ENCODE results near the gene PTPRG. TPM values are rescaled to one million over a fixed set of nuclear protein-coding genes. Genes with fewer than 3 reads are reported as not detected.

Gene PTPRG
- total RNA-seq, 3 donors from 2014 or later: 0.10 to 0.19 (median 0.13) TPM

DNA sequence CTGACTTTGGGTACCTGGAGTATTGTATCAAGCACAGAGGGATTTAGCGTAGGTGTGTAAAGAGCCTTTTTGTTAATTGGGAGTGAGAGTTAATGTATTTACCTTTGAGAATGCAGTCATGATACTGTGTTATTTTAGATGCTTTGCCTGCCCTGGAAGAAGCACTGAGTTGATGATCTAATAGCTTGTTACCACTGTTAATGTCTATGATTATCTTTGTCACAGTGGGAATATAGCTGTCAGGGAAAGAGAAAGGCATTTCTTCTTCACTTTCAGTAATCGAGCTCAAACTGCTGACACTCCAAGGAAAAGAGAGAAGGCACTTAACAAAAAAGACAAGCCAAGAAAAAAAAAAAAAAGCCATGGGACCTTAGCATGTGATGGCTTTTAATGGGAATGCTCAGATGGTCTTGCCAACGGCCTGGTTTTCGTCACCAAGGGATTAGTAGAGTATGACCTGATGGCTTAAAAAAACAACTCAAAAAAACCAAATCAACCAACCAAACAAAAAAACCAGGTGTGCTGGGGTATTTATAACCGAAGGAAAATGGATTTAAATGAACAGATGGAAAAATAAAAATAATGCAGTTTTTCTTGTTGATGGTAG lies 387.4 kb downstream of the PTPRG start:
- H3K9me3 Mint-ChIP-seq: no peaks in the 10 kb centered on the region
- DNase-seq: no peak
- no peaks in the 10 kb centered on the region for H3K4me1 Mint-ChIP-seq (ENCODE audit: low read depth)
- no peaks in the 10 kb centered on the region for H3K36me3 Mint-ChIP-seq (ENCODE audit: insufficient read depth)
- H3K4me3 Mint-ChIP-seq: no peak overlapping the region
- no peak for ATAC-seq
- no peaks in the 10 kb centered on the region for H3K27me3 Mint-ChIP-seq (ENCODE audit: low read depth)

DNA sequence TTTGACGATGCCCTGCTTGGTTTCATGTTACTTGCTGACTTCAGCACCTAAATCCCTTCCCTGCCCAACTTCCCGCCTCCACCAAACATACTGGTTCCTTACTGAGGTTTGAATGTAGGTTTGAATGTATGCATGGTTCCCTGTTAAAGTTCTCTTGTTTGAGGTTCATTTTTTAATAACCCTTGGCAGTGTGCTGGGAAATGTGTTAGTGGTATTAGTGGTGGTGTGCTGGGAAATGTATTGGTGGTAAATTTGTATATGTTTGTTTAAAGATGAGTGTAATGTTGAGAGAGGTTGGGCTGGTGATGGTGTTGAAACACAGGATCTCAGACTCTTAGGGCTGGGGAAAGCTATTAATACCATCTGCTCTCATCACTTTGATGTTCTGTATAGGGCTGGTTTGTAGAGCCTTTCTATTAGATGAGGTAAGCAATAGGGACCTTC lies 392.7 kb downstream of the PTPRG start:
- peaks cover 2% of the 10 kb centered on the region for H3K27me3 Mint-ChIP-seq (ENCODE audit: low read depth)

GRCh38 chr3:61955483-61955882 lies 394.1 kb downstream of the PTPRG start:
- Mint-ChIP-seq H3K9me3 (no peaks in the 10 kb centered on the region), H3K4me3 (no peak overlapping the region), H3K36me3 (ENCODE audit: insufficient read depth) (no peaks in the 10 kb centered on the region), H3K27me3 (ENCODE audit: low read depth) (peaks cover 2% of the 10 kb centered on the region), H3K4me1 (ENCODE audit: low read depth) (no peaks in the 10 kb centered on the region)
- DNase-seq (no peak), ATAC-seq (no peak)

More for the DNA sequence above, 392.7 kb downstream of the PTPRG start:
- no peaks in the 10 kb centered on the region for H3K36me3 Mint-ChIP-seq (ENCODE audit: insufficient read depth)
- ATAC-seq (no peak), DNase-seq (no peak)
- H3K4me1 Mint-ChIP-seq (ENCODE audit: low read depth): no peaks in the 10 kb centered on the region
- no peak overlapping the region for H3K4me3 Mint-ChIP-seq
- H3K9me3 Mint-ChIP-seq: no peaks in the 10 kb centered on the region

DNA sequence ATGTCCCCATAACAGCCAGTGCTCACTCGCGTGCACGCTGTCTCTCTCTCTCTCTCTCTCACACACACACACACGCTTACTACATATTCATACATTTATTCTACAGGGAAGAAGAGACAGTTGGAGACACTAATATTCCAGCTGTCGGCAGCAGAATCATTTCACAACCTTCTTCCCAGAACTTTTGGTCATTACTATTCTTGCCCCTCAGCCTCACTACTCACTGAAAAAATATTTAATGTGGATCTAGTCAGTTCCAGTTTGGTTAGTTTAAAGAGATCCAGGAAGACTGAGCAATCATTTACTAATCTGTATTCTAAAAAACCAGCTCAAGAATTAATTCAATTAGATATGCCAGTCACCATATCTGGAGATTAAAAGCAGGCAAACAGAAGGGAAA lies 394.9 kb downstream of the PTPRG start:
- no peaks in the 10 kb centered on the region for H3K4me1 Mint-ChIP-seq (ENCODE audit: low read depth)
- ATAC-seq: no peak
- DNase-seq: no peak
- H3K9me3 Mint-ChIP-seq: no peaks in the 10 kb centered on the region
- H3K4me3 Mint-ChIP-seq: no peak overlapping the region
- no peaks in the 10 kb centered on the region for H3K36me3 Mint-ChIP-seq (ENCODE audit: insufficient read depth)
- H3K27me3 Mint-ChIP-seq (ENCODE audit: low read depth): peaks cover 2% of the 10 kb centered on the region

DNA sequence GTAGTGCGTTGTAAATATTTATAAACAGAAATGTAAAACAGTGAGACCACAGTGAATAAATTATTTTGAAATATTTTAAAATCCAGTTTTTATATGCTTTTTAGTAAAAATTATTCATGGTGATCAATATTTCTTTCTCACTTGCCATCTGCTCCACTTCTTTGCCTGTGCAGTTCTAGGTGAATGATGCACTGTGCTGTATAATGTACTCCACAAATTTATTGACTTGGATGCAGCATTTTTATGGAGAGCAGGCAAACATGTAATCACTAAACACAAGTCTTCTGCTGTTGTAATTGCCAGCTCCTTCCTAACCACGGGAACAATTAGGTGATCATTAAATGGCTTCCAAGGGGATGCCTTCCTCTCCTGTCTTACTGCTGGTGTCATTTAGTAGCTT lies 395.9 kb downstream of the PTPRG start:
- Mint-ChIP-seq H3K4me3 (no peak overlapping the region), H3K36me3 (ENCODE audit: insufficient read depth) (no peaks in the 10 kb centered on the region), H3K4me1 (ENCODE audit: low read depth) (no peaks in the 10 kb centered on the region), H3K27me3 (ENCODE audit: low read depth) (peaks cover 2% of the 10 kb centered on the region), H3K9me3 (no peaks in the 10 kb centered on the region)
- no peak for ATAC-seq
- DNase-seq: no peak

DNA sequence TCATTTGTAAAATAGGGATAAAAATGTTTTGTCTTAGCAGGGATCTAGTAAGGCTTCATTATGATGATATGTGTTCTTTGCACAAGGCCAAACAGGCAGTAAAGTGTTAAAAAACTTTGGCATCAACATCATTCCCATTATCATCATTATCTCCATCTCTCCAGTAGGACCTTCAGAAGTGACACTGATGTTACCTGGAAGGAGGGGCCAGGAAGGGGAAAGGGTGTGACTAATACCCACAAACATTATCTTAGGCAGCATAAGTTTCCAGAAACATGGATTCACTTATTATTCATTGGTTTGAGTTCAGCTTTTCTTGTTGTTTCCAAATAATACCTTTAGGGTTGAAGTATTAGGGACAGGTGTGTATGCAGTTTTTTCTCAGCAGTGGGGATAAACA lies 399.6 kb downstream of the PTPRG start:
- ATAC-seq: no peak
- no peak for DNase-seq
- Mint-ChIP-seq H3K4me1 (ENCODE audit: low read depth) (no peaks in the 10 kb centered on the region), H3K4me3 (no peak overlapping the region), H3K27me3 (ENCODE audit: low read depth) (peaks cover 2% of the 10 kb centered on the region), H3K9me3 (no peaks in the 10 kb centered on the region), H3K36me3 (ENCODE audit: insufficient read depth) (no peaks in the 10 kb centered on the region)

DNA sequence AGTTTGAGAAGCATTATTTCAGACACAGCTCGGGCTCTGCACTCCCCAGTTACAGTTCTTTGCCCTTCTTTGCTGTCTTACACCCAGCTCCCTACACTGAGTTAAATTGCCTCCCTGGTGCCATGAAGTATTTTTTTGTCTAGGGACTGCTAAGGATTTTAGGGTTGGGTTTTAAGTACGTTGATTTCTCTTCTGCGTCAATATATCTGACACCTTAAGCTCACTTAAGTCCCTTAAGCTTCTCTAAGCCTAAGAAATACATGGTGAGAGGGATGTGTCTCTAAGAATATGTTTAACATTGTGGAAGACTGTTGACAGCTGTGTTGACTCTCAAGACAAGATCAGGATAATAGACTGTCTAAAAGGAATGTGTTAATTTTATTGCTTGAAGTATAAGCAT lies 400.5 kb downstream of the PTPRG start:
- Mint-ChIP-seq H3K27me3 (ENCODE audit: low read depth) (no peaks in the 10 kb centered on the region), H3K4me3 (no peak overlapping the region), H3K9me3 (no peaks in the 10 kb centered on the region), H3K4me1 (ENCODE audit: low read depth) (no peaks in the 10 kb centered on the region), H3K36me3 (ENCODE audit: insufficient read depth) (no peaks in the 10 kb centered on the region)
- DNase-seq (no peak), ATAC-seq (no peak)

- no peaks in the 10 kb centered on the region for H3K27me3 Mint-ChIP-seq (ENCODE audit: low read depth)
- no peaks in the 10 kb centered on the region for H3K9me3 Mint-ChIP-seq
- H3K36me3 Mint-ChIP-seq (ENCODE audit: insufficient read depth): no peaks in the 10 kb centered on the region
- DNase-seq (no peak), ATAC-seq (no peak)
- H3K4me3 Mint-ChIP-seq: no peak overlapping the region
- H3K4me1 Mint-ChIP-seq (ENCODE audit: low read depth): no peaks in the 10 kb centered on the region
Measured at GRCh38 chr3:61964566-61964965, 403.2 kb downstream of the PTPRG start.

DNA sequence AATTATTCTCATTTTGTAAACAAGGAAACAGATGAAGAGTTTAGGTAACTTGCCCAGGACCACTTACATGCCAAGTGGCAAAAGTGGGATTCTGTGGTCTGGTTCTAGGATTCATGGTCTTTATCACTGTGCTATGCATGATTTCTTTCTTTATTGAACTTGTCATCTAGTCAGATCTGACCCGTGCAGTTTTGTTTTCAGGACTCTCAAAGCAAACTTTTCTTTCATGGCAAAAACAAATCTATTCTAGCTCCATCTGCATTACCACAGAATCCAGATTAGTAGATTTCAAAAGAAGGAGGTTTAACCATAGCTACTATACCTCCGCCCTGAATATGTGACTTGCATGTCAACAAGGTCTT lies 404.4 kb downstream of the PTPRG start:
- no peak overlapping the region for H3K4me3 Mint-ChIP-seq
- H3K36me3 Mint-ChIP-seq (ENCODE audit: insufficient read depth): no peaks in the 10 kb centered on the region
- no peaks in the 10 kb centered on the region for H3K27me3 Mint-ChIP-seq (ENCODE audit: low read depth)
- H3K9me3 Mint-ChIP-seq: no peaks in the 10 kb centered on the region
- ATAC-seq: no peak
- no peak for DNase-seq
- no peaks in the 10 kb centered on the region for H3K4me1 Mint-ChIP-seq (ENCODE audit: low read depth)

- DNase-seq: no peak
- H3K36me3 Mint-ChIP-seq (ENCODE audit: insufficient read depth): no peaks in the 10 kb centered on the region
Measured at GRCh38 chr3:61966200-61966599, 404.8 kb downstream of the PTPRG start.

DNA sequence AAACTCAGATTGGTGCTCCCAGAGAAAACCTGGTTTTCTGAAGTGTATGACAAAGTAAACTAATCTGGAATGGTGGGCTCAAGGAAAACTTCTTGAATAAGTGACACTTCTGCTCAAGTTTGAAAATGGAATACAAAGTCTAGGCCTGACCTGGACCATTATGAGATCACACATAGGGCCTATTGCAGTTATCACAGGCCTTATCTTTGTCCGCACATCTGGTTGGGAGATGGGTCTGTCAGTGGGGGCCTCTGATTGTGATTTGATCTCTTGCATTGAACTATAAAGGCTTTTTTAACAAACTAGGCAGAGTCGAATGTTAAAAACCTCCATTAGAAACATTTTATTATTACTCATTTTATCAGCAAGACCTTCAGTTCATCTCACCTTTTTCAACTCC lies 405.6 kb downstream of the PTPRG start:
- Mint-ChIP-seq H3K36me3 (ENCODE audit: insufficient read depth) (no peaks in the 10 kb centered on the region), H3K4me3 (no peak overlapping the region), H3K4me1 (ENCODE audit: low read depth) (no peaks in the 10 kb centered on the region), H3K27me3 (ENCODE audit: low read depth) (no peaks in the 10 kb centered on the region), H3K9me3 (no peaks in the 10 kb centered on the region)
- ATAC-seq: no peak
- no peak for DNase-seq

More at GRCh38 chr3:61966200-61966599, 404.8 kb downstream of the PTPRG start:
- ATAC-seq: no peak
- Mint-ChIP-seq H3K4me1 (ENCODE audit: low read depth) (no peaks in the 10 kb centered on the region), H3K4me3 (no peak overlapping the region), H3K9me3 (no peaks in the 10 kb centered on the region), H3K27me3 (ENCODE audit: low read depth) (no peaks in the 10 kb centered on the region)

DNA sequence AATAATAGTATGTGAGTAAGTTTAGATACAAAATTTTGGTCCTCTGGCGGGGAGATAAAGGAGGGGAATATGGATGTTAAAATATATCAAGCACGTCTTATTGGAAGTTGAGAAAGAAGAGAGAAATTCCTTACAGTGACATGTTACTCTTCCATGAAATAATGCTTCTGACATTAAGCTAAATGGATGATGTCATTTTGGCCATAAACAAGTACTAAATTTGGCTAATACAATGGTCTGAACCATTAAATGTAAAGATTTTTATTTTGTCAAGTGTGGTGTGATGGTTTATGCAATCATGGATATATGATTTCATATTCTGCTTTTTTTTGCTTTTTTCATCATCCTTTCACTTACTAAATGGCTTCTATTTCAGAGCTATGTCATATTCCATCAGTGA lies 406.6 kb downstream of the PTPRG start:
- no peak for ATAC-seq
- no peaks in the 10 kb centered on the region for H3K36me3 Mint-ChIP-seq (ENCODE audit: insufficient read depth)
- H3K4me3 Mint-ChIP-seq: no peak overlapping the region
- no peaks in the 10 kb centered on the region for H3K27me3 Mint-ChIP-seq (ENCODE audit: low read depth)
- DNase-seq: no peak
- H3K9me3 Mint-ChIP-seq: no peaks in the 10 kb centered on the region
- H3K4me1 Mint-ChIP-seq (ENCODE audit: low read depth): no peaks in the 10 kb centered on the region

DNA sequence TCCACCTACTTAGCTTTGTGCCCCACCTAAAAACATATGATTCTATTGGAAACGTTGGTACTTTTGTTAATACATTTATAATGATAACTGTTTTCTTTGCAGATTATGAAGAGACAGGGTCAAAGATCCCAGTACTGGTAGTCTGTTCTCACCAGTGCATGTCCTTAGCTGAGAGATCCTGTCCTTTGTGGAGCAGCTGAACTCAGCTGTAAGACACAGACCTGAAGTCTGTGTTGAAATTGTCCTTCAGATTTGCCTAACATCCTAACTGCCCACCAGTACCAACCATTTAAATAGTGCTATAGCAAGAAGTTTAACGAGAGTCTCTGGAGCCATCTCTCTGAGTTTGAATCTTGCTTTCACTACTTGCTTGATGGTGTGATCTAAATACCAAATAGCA lies 413.3 kb downstream of the PTPRG start:
- no peak for DNase-seq
- Mint-ChIP-seq H3K4me1 (ENCODE audit: low read depth) (no peaks in the 10 kb centered on the region), H3K4me3 (no peak overlapping the region), H3K9me3 (no peaks in the 10 kb centered on the region), H3K27me3 (ENCODE audit: low read depth) (no peaks in the 10 kb centered on the region), H3K36me3 (ENCODE audit: insufficient read depth) (no peaks in the 10 kb centered on the region)
- no peak for ATAC-seq

DNA sequence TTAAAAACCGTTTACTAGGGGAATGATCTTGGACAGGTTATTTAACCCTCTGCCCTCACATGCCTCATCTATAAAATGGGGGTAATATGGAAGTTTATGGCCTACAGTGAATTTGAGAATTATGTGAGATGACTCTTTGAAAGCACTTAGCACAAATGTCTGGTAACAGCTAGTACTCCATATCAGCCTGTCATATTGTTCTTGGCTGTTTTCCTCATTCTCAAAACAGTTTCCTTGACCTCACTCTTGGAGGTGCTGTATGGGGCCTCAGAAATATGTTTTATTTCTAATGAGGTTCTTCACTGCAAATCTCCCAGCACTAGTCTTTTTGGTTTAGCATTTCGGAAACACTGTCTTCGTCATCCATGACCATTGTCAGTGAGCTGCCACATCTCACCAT lies 413.8 kb downstream of the PTPRG start:
- DNase-seq (no peak), ATAC-seq (no peak)
- Mint-ChIP-seq H3K9me3 (no peaks in the 10 kb centered on the region), H3K4me3 (no peak overlapping the region), H3K27me3 (ENCODE audit: low read depth) (no peaks in the 10 kb centered on the region), H3K36me3 (ENCODE audit: insufficient read depth) (no peaks in the 10 kb centered on the region), H3K4me1 (ENCODE audit: low read depth) (no peaks in the 10 kb centered on the region)

GRCh38 chr3:61975936-61976335 lies 414.6 kb downstream of the PTPRG start:
- H3K36me3 Mint-ChIP-seq (ENCODE audit: insufficient read depth): no peaks in the 10 kb centered on the region
- H3K4me1 Mint-ChIP-seq (ENCODE audit: low read depth): no peaks in the 10 kb centered on the region
- no peak for ATAC-seq

More at GRCh38 chr3:61975936-61976335, 414.6 kb downstream of the PTPRG start:
- H3K27me3 Mint-ChIP-seq (ENCODE audit: low read depth): no peaks in the 10 kb centered on the region
- no peak overlapping the region for H3K4me3 Mint-ChIP-seq
- no peaks in the 10 kb centered on the region for H3K9me3 Mint-ChIP-seq
- DNase-seq: no peak
